ENCODE measurements around the gene RECQL5.

Gene RECQL5

GRCh38 chr17:75633486-75634375, 33.2 kb downstream of the RECQL5 start:
- DNase-seq (ENCODE audit: low spot score), result peak; percentile 67

DNA sequence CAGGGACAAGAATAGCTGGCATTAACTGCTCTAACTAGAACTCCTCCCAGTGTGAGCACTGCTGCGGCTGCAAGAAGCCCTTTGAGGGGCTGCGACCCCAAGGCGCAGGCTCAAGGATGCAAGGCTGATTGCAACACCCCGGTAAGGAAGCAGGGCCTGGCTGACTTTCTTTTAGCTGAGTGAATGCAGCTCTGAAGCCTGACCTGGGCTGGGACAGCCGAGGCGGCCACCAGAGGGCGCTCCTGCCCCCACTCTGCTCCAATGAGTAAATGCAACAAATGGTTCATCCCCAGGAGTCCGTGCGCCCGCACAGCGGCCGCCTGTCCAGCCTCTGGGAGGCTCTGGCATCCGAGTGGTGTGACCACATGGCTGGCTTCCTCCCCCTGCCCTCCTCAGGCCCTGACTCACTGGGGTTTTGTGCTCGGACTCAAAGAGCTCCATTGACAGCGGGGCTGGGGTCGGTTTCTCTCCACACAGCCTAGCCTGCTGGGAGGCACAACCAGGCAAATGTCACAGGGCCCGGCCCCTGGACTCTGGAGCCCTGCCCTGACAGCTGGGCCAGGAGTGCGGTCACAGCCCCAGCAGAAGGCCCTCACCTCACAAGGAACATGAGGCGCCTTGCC, 34.0 kb downstream of the RECQL5 start, which contains the start of gene SMIM5:
Gene SMIM5 (plus strand): TSS at position 572 of the 623 bp plus-strand sequence. CDS start 6,768 bp downstream, outside the sequence.
- peak; percentile 71 for DNase-seq (ENCODE audit: low spot score)

DNA sequence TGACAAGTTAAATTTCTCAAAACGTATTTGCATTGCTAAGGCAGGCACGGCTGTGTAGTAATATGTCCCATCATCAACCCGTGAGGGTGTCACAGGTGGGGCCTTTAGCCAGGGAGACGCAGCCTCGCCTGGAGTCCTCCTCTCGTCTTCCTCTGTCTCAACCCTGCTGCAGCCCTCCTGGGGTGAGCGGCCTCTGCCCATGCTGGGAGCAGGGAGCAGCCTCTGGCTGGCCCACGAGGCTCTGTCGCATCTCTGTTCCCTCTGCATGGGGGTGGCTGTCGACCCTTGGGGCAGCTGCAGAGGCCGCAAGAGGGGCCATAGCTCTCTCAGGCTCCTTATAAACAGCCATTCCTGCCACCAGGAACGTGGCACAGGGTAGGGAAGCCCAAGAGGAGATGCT, 34.5 kb downstream of the RECQL5 start:
- DNase-seq (ENCODE audit: low spot score), result no peak

GRCh38 chr17:75631353-75631752, 35.6 kb downstream of the RECQL5 start:
- no peak for DNase-seq (ENCODE audit: low spot score)

- no peak for DNase-seq (ENCODE audit: low spot score)
These were observed 36.7 kb downstream of the RECQL5 start for GRCh38 chr17:75630071-75630917.

- DNase-seq (ENCODE audit: low spot score), result no peak
These were observed 37.8 kb downstream of the RECQL5 start for GRCh38 chr17:75629157-75629556.

DNA sequence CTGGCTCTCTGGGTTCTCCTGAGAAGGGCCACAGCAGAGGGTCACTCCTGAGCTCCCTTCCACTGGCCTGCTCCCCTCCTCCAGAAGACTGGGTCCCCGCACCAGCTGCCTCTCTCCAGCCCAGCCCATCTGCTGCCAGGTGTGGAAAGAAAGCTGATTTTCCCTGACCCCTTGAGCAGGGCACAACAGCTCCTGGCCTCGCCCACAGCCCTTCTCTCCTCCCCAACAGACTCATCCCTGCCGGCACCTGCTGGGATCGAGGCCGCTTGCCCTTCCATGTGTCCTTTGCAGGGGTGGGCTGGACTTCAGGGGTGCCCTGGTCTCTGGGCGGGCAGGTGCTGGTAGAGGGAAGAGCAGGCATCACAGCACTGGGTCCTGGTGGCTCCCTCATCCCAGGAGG, 38.5 kb downstream of the RECQL5 start:
- no peak for DNase-seq (ENCODE audit: low spot score)

DNA sequence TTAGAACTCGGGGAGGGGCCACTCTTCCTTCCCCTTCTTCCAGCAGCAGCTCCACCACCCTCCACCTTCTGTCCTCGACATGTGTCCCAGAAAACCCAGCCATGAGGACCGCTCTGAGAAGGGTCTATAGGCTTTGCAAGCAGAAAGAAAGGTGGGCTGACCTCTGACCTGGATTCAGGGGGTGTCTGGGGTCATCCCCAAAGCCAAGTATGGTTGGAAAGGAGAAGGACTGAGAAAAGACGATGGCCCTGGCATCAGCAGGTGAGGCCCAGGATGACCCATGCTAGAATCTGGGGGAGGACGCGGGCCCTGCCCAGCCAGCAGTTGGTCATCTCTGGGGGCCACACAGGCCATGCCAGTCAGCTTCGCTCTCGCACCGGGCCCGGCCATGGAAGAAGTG, 39.9 kb downstream of the RECQL5 start:
- no peak for DNase-seq (ENCODE audit: low spot score)

DNA sequence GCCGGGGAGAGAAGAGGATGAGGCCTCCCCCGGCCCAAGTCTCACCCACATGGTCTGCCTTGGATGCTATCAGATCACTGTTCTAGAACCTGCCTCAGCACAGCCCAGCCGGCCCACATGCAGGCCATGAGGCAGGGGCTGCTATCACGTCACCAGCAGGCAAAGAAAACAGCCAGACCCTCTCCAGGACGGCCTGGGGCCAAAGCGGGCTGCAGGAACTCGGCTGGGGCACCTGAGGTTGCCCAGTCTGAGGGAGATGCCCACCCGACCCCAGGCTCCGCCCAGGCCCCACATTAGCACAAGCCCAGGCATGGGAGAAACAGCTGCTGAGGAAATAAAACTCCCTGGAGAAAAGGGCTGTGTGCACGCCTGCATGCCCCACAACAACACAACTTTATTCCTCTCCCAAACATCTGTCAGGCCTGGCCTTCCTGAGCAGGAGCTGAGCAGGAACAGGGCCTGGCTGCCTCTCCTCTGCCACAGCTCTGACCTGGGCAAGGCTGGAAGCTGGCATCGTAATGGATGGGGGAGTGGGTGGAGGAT, 40.4 kb downstream of the RECQL5 start:
- DNase-seq (ENCODE audit: low spot score), result no peak

DNA sequence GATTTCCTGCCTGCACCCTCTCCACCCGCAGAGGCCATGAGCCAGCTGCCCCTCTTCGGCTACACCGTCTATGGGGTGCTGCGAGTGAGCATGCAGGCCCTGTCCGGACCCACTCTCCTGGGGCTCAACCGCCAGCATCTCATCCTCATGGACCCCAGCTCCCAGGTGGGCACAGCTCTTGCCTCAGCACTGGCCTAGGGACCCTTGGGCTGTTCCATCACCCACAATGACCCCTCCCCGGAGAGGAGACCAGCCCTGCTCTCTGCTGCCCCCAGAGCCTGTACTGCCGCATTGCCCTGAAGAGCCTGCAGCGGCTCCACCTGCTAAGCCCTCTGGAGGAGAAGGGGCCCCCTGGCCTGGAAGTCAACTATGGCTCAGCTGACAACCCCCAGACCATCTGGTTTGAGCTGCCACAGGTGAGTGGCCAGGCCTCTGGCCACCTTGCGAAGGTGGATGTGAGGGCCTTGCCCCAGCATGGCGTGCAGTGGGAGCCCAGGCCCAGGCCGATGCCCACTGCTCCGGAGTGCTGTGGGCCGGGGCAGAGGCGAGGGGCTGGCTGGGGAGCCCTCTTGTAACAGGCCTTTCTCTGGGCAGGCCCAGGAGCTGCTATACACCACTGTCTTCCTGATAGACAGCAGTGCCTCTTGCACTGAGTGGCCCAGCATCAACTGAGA, 41.0 kb downstream of the RECQL5 start:
- no peak for DNase-seq (ENCODE audit: low spot score)

DNA sequence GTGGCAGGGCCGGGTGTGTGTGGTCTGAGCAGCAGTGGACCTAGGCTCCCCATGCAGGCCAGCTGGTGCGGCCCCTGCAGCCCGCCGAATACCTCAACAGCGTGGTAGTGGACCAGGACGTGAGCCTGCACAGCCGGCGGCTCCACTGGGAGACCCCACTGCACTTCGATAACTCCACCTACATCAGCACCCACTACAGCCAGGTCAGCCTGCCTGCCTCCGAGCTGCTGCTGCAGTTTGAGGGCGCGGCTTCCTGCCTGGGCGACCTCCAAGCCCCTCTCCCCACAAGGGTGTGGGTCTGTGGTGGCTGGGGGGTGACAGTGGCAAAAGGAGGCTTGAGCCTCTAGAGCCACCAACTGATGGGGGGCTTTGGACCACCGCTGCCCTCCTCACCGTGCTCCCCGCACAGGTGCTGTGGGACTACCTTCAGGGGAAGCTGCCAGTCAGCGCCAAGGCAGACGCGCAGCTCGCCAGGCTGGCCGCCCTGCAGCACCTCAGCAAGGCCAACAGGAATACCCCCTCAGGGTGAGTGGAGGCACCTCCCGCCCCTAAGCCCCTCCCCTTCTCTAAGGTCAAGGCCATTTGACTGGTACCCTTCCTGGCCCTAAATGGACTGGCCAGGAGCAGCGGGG, 42.1 kb downstream of the RECQL5 start:
- no peak for DNase-seq (ENCODE audit: low spot score)

DNA sequence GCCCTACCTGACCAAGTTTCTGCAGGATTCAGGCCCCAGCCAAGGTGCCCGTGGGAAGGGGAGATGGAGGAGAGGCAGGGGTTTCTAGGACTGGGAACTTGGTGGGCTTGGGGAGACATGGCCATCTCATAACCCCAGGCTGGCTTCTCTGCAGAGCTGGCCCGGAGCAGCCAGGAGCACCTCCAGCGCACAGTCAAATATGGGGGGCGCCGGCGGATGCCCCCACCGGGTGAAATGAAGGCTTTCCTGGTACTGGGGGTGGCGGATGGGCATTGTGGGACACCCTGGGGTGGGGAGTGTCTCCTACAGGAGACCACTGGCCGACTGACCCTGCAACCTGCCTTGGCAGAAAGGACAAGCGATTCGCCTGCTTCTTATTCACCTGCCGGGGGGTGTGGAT, 42.9 kb downstream of the RECQL5 start:
- no peak for DNase-seq (ENCODE audit: low spot score)

GRCh38 chr17:75623386-75623785, 43.6 kb downstream of the RECQL5 start:
- DNase-seq (ENCODE audit: low spot score), result no peak

- no peak for DNase-seq (ENCODE audit: low spot score)
These were observed 44.1 kb downstream of the RECQL5 start for GRCh38 chr17:75622771-75623273.

DNA sequence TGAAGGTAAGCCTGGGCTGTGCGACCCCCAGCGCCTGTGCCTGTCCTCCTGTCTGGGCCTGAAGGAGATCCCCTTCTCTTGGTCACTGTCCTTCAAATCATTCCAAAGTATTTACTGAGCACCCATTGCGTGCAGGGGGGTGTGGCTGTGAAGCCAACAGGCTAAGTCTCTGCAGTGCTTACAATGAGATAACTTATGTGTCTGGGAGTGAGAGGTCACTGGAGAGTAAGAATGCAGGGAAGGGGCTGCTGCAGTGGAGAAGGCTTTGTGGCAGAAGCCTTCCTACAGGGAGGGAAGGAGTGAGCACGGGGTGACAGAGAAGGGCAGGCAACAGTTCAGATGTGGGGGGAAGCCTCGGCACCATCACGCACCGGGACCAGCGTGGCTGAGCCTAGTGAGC, 44.9 kb downstream of the RECQL5 start:
- DNase-seq (ENCODE audit: low spot score), result no peak

DNA sequence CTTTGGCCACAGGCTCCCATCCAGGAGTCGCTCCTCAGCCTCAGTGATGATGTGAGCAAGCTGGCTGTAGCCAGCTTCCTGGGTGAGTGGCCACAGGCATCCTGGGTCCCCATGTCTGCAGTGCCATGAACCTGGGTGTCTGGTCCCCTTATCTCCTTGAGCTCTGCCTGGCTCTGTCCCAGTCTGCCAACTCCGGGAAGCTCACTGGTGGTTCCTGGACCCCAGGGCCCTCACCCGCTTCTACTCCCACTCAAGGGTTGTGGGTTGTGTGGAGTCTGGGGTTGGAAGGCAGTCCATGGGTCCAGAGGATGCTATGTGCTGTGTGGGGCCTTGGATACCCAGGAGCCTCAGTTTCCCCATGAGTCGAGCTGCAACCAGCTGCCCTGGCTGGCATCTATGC, 45.5 kb downstream of the RECQL5 start:
- DNase-seq (ENCODE audit: low spot score), result no peak

DNA sequence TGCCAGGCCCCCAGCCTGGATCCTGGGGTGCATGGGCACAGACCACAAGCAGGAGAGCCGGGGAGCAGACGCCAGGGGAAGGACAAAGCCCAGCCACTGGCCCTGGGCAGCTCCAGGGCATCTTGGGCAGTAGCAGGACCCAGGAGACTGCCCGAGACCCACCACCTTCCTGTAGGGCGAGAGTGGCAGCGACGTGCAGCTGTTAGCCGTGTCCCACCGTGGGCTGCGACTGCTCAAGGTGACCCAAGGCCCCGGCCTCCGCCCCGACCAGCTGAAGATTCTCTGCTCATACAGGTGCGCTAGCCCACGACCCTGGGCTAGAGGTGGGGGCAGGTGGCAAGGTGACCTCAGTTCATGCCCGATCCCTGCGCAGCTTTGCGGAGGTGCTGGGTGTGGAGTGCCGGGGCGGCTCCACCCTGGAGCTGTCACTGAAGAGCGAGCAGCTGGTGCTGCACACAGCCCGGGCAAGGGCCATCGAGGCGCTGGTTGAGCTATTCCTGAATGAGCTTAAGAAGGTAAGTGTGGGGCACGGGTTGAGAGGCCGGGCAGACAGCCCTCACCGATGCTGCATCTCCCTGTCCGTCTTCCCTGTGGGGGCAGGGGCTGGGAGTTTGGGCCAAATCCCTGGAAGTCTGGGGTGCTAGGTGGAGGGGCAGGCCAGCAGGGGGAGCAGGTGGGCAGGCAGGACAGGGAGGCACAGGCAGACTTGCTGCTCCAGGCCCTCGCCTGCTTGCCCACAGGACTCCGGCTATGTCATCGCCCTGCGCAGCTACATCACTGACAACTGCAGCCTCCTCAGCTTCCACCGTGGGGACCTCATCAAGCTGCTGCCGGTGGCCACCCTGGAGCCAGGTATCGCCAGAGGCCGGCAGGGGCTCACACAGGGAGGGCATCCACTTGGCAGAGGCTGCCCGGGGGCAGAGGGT, 47.2 kb downstream of the RECQL5 start:
- DNase-seq (ENCODE audit: low spot score), result peak; percentile 38

GRCh38 chr17:75617675-75618074, 49.3 kb downstream of the RECQL5 start:
- DNase-seq (ENCODE audit: low spot score), result no peak

GRCh38 chr17:75617218-75617617, 49.7 kb downstream of the RECQL5 start:
- DNase-seq (ENCODE audit: low spot score), result no peak
